Endothelial cell of umbilical vein (primary cell): ENCODE data around the gene ANKLE2. TPM values are rescaled to one million over a fixed set of nuclear protein-coding genes. Genes with fewer than 3 reads are reported as not detected.

Experiments
- BruUV-seq: library from RNA; stranded (reverse); fragments of 400-500 nt; replicated peaks from 2 replicates; lab custom pipeline; 2021; lab: Mats Ljungman, UMichigan
- CTCF ChIA-PET: fragments of 300-600, 350-600 bp; sonication (Branson Sonifier 250); formaldehyde crosslinking; loops from one replicate; lab custom pipeline; 2021; ENCODE audit warnings: antibody characterized with exemption, inconsistent platforms; lab: Charles Lee
- POLR2A ChIA-PET: fragments of 300-600, 350-600 bp; sonication (Branson Sonifier 250); formaldehyde crosslinking; loops from one replicate; lab custom pipeline; 2021; ENCODE audit warnings: antibody characterized with exemption, inconsistent platforms; lab: Charles Lee
- DNase-seq: peaks from one replicate; pipeline ENCODE4 v3.0.0-alpha.2; 2011; ENCODE audit warnings: low read depth, low spot score
- FAIRE-seq: peaks from 2 replicates; lab custom pipeline; 2011; peaks lifted over from hg19 to GRCh38; lab: Jason Lieb, UNC
- H2AFZ ChIP-seq: 2 replicates; pipeline ENCODE4 v1.6.0; 2012; ENCODE audit warnings: low read depth, low read length, control low read depth, inconsistent platforms
- H3K27ac ChIP-seq: 2 replicates; pipeline ENCODE4 v1.5.1; 2011; ENCODE audit warnings: low read depth, mild to moderate bottlenecking, control low read depth, low read length, moderate library complexity; ENCODE audit not compliant: insufficient read depth
- H3K27me3 ChIP-seq, 2 experiments: 2 replicates each; pipeline versions ENCODE4 v1.6.0 to v1.6.1; 2011; ENCODE audit warnings: low read length in 2 of 2, mixed read lengths in 1 of 2; ENCODE audit not compliant: control insufficient read depth in 2 of 2, insufficient read depth in 2 of 2
- H3K36me3 ChIP-seq, 2 experiments: 2 replicates in 1 of 2; 3 replicates in 1 of 2; pipeline ENCODE4 v1.5.1; 2011; ENCODE audit warnings: low read length in 2 of 2, mild to moderate bottlenecking in 1 of 2, moderate library complexity in 1 of 2; ENCODE audit not compliant: control insufficient read depth in 2 of 2, insufficient read depth in 2 of 2; ENCODE audit errors: extremely low read depth in 1 of 2
- H3K4me1 ChIP-seq: 3 replicates; pipeline ENCODE4 v1.5.1; 2011; ENCODE audit warnings: mild to moderate bottlenecking, low read length; ENCODE audit not compliant: control insufficient read depth, insufficient read depth; ENCODE audit errors: extremely low read depth
- H3K4me2 ChIP-seq: 2 replicates; pipeline ENCODE4 v1.6.1; 2011; ENCODE audit warnings: low read length, control low read depth, mixed read lengths; ENCODE audit not compliant: insufficient read depth
- H3K4me3 ChIP-seq, 3 experiments: fragments of 200-600 bp in 1 of 3; sonication (generic), shearing (Covaris generic) in 1 of 3; replicated peaks in 1 of 3; 2 replicates each; pipeline ENCODE4 v1.5.1; 2011 to 2016; ENCODE audit warnings: control low read depth in 3 of 3, low read length in 3 of 3, mild to moderate bottlenecking in 2 of 3, inconsistent platforms in 1 of 3, low read depth in 1 of 3, moderate library complexity in 1 of 3; ENCODE audit not compliant: insufficient read depth in 1 of 3
- H3K79me2 ChIP-seq: 2 replicates; pipeline ENCODE4 v1.6.0; 2012; ENCODE audit warnings: low read length, inconsistent platforms; ENCODE audit not compliant: control insufficient read depth, insufficient read depth
- H3K9ac ChIP-seq: replicated peaks from 2 replicates; pipeline ENCODE3; 2011; ENCODE audit warnings: low read length, control low read depth; ENCODE audit not compliant: insufficient read depth; ENCODE audit errors: extremely low read depth
- H3K9me1 ChIP-seq: replicated peaks from 3 replicates; pipeline ENCODE4 v1.6.0; 2011; ENCODE audit warnings: mild to moderate bottlenecking, low read length; ENCODE audit not compliant: control insufficient read depth, insufficient read depth; ENCODE audit errors: extremely low read depth
- H3K9me3 ChIP-seq: replicated peaks from 2 replicates; pipeline ENCODE4 v1.5.1; 2012; ENCODE audit warnings: low read length, inconsistent platforms; ENCODE audit not compliant: control insufficient read depth, insufficient read depth
- H4K20me1 ChIP-seq: replicated peaks from 2 replicates; pipeline ENCODE3; 2011; ENCODE audit warnings: mild to moderate bottlenecking, low read length; ENCODE audit not compliant: control insufficient read depth, insufficient read depth; ENCODE audit errors: extremely low read depth
- CTCF ChIP-seq, 2 donors: IDR thresholded peaks; 1 replicate in 1 of 2; 2 replicates in 1 of 2; pipeline ENCODE4 v1.5.1; 2011; ENCODE audit warnings: low read length in 2 of 2, mild to moderate bottlenecking in 2 of 2, moderate library complexity in 2 of 2, control low read depth in 1 of 2, inconsistent platforms in 1 of 2, low read depth in 1 of 2; ENCODE audit not compliant: insufficient read depth in 1 of 2; ENCODE audit errors: extremely low read depth in 1 of 2
- EZH2 ChIP-seq: IDR thresholded peaks from 2 replicates; pipeline ENCODE4 v1.6.1; 2012; ENCODE audit warnings: borderline replicate concordance, low read depth, mild to moderate bottlenecking, moderate library complexity, low read length, inconsistent platforms; ENCODE audit not compliant: severe bottlenecking
- FOS ChIP-seq: IDR thresholded peaks from 2 replicates; pipeline ENCODE4 v1.6.1; 2011; ENCODE audit warnings: mild to moderate bottlenecking, low read length, moderate library complexity, borderline replicate concordance; ENCODE audit not compliant: insufficient read depth
- GATA2 ChIP-seq: IDR thresholded peaks from 2 replicates; pipeline ENCODE4 v1.7.0; 2011; ENCODE audit warnings: low read depth, mild to moderate bottlenecking, moderate library complexity, mixed read lengths, low read length; ENCODE audit not compliant: insufficient read length, insufficient read depth
- JUN ChIP-seq: IDR thresholded peaks from 2 replicates; pipeline ENCODE4 v1.6.1; 2011; ENCODE audit warnings: borderline replicate concordance, low read depth; ENCODE audit not compliant: insufficient read length, insufficient read depth
- MAX ChIP-seq: IDR thresholded peaks from 2 replicates; pipeline ENCODE4 v1.6.1; 2011; ENCODE audit not compliant: insufficient read depth, insufficient read length
- MYC ChIP-seq: IDR thresholded peaks from one replicate; pipeline ENCODE4 v1.6.1; 2011; ENCODE audit warnings: mild to moderate bottlenecking, low read depth, low read length
- POLR2A ChIP-seq: IDR thresholded peaks from 2 replicates; pipeline ENCODE4 v1.6.1; 2012; ENCODE audit warnings: low read depth, mild to moderate bottlenecking, control low read depth, low read length
- POLR2AphosphoS5 ChIP-seq: IDR thresholded peaks from 2 replicates; pipeline ENCODE4 v1.6.1; 2012; ENCODE audit warnings: low read depth, mild to moderate bottlenecking, control low read depth, low read length, moderate library complexity; ENCODE audit not compliant: insufficient read depth
- dilution Hi-C: fragments of 300-500 bp; cut with MboI; formaldehyde crosslinking; loops from one replicate; pipeline ENCODE4 v1.15.0; 2019; ENCODE audit warnings: low sequenced_read_pairs; ENCODE audit not compliant: extremely low pct_ligation_motif_present
- intact Hi-C: fragments of 100-400 bp; cut with micrococcal nuclease; formaldehyde crosslinking; loops from one replicate; pipeline ENCODE4 v1.10.0; 2022
- polyA plus RNA-seq, 4 experiments: library from polyadenylated mRNA; depleted of rRNA in 3 of 4; stranded (reverse) in 3 of 4; unstranded in 1 of 4; fragments of >200 nt; gene quantifications; 2 replicates each; pipeline versions ENCODE4 v1.2.1 to v1.2.3, GENCODE V29; 2011 to 2012; ENCODE audit warnings: missing spikeins in 1 of 4
- total RNA-seq: library from RNA; stranded (reverse); gene quantifications from 2 replicates; pipeline ENCODE4 v1.2.3, GENCODE V29; 2021

The ANKLE2 gene
- total and polyA plus RNA-seq, 2 donors (not counting 3 experiments of a cell fraction or from before 2014, with no cell fraction given) = 75.8 to 112 TPM

- Histone ChIP-seq H3K9me1 (no peaks in the 10 kb centered on the region), H3K27me3 (no peaks in the 10 kb centered on the region), H3K79me2 (no peaks in the 10 kb centered on the region), H3K4me3 (no peak overlapping the region), H2AFZ (no peak overlapping the region), H3K27ac (no peak overlapping the region), H3K4me2 (no peak overlapping the region), H4K20me1 (no peaks in the 10 kb centered on the region), H3K36me3 (peaks cover 22 to 65% of the 10 kb centered on the region in 2 experiments), H3K9ac (no peak overlapping the region), H3K9me3 (no peaks in the 10 kb centered on the region), H3K4me1 (no peaks in the 10 kb centered on the region)
- ChIA-PET POLR2A (no interaction called here), CTCF (no interaction called here)
- FAIRE-seq (no peak), DNase-seq (no peak)
- BruUV-seq = no TSS peak
- dilution Hi-C loops = no loop called here
- intact Hi-C loops = no loop called here
- no peak for TF ChIP-seq EZH2
- no peak for TF ChIP-seq MYC
Measured at GRCh38 chr12:132781938-132782337, 20.3 kb upstream of the ANKLE2 start.

GRCh38 chr12:132779781-132780353 is 18.2 kb upstream of the ANKLE2 start:
- CTCF ChIA-PET = no interaction called here
- Histone ChIP-seq H3K27ac (no peak overlapping the region), H3K9me1 (no peaks in the 10 kb centered on the region), H3K4me1 (no peaks in the 10 kb centered on the region), H3K4me2 (no peak overlapping the region), H3K9me3 (no peaks in the 10 kb centered on the region), H3K79me2 (no peaks in the 10 kb centered on the region), H3K27me3 (no peaks in the 10 kb centered on the region), H3K4me3 (no peak overlapping the region), H3K9ac (no peak overlapping the region), H3K36me3 (peaks cover 26 to 65% of the 10 kb centered on the region in 2 experiments), H4K20me1 (no peaks in the 10 kb centered on the region), H2AFZ (no peak overlapping the region)
- intact Hi-C loops = no loop called here
- POLR2A ChIA-PET = no interaction called here
- DNase-seq = no peak
- dilution Hi-C loops = no loop called here
- FAIRE-seq = no peak
- TF ChIP-seq EZH2 (no peak), JUN (no peak), MAX (no peak), CTCF (IDR thresholded peaks at IDR 0.05; ENCODE audit: extremely low read depth in 1 of 2, insufficient read depth in 1 of 2, low read depth in 1 of 2, low read length in 2 of 2) (no peak), MYC (no peak), FOS (no peak), GATA2 (no peak), POLR2A (no peak), POLR2AphosphoS5 (no peak)
- BruUV-seq = no TSS peak
